HEK293 (cell line): ENCODE data around the gene GSPT1.
A peak's percentile ranks its signal among the peaks of the same experiment; 100 is the strongest.

ENCODE experiments used
- BCL11B ChIP-seq: fragments of 450-650 bp; formaldehyde crosslinking; IDR thresholded peaks from 2 replicates; pipeline ENCODE4 v1.5.1; 2016; ENCODE audit warnings: low read depth, missing biosample characterization, missing genetic modification characterization
- CTCF ChIP-seq: fragments of 450-650 bp; formaldehyde crosslinking; IDR thresholded peaks from 2 replicates; pipeline ENCODE4 v1.5.1; 2016; ENCODE audit warnings: missing biosample characterization, missing genetic modification characterization
- EGR2 ChIP-seq: fragments of 450-650 bp; formaldehyde crosslinking; IDR thresholded peaks from 2 replicates; pipeline ENCODE4 v1.5.1; 2016; ENCODE audit warnings: low read depth, missing biosample characterization, missing genetic modification characterization
- GFI1B ChIP-seq: fragments of 450-650 bp; formaldehyde crosslinking; IDR thresholded peaks from 2 replicates; pipeline ENCODE4 v1.5.1; 2016; ENCODE audit warnings: missing biosample characterization, missing genetic modification characterization
- GLI4 ChIP-seq: fragments of 450-650 bp; formaldehyde crosslinking; IDR thresholded peaks from 2 replicates; pipeline ENCODE4 v1.5.1; 2016; ENCODE audit warnings: missing biosample characterization, missing genetic modification characterization
- HOXA7 ChIP-seq: sonication (generic); formaldehyde crosslinking; IDR thresholded peaks from 2 replicates; pipeline ENCODE4 v1.8.1; 2022; ENCODE audit warnings: missing genetic modification reagents, borderline replicate concordance
- KLF17 ChIP-seq: fragments of 450-650 bp; formaldehyde crosslinking; IDR thresholded peaks from 2 replicates; pipeline ENCODE4 v1.5.1; 2016; ENCODE audit warnings: missing biosample characterization, missing genetic modification characterization
- OSR2 ChIP-seq: fragments of 450-650 bp; formaldehyde crosslinking; IDR thresholded peaks from 2 replicates; pipeline ENCODE4 v1.5.1; 2016; ENCODE audit warnings: missing biosample characterization, missing genetic modification characterization
- PBX3 ChIP-seq: sonication (generic); formaldehyde crosslinking; IDR thresholded peaks from 2 replicates; pipeline ENCODE4 v1.8.1; 2022; ENCODE audit warnings: mild to moderate bottlenecking, moderate library complexity, missing genetic modification reagents
- REST ChIP-seq: fragments of 450-650 bp; formaldehyde crosslinking; IDR thresholded peaks from 2 replicates; pipeline ENCODE4 v1.5.1; 2016; ENCODE audit warnings: missing biosample characterization, missing genetic modification characterization
- TCF7L2 ChIP-seq: IDR thresholded peaks from 2 replicates; pipeline ENCODE4 v1.6.1; 2011; ENCODE audit warnings: low read depth, mild to moderate bottlenecking, inconsistent platforms, low read length, moderate library complexity, borderline replicate concordance
- ZBTB20 ChIP-seq: fragments of 450-650 bp; formaldehyde crosslinking; IDR thresholded peaks from 2 replicates; pipeline ENCODE4 v1.5.1; 2016; ENCODE audit warnings: missing biosample characterization, missing genetic modification characterization
- ZNF112 ChIP-seq: fragments of 450-650 bp; formaldehyde crosslinking; IDR thresholded peaks from 2 replicates; pipeline ENCODE4 v1.5.0; 2017; ENCODE audit warnings: missing biosample characterization, missing genetic modification characterization
- ZNF114 ChIP-seq: fragments of 450-650 bp; formaldehyde crosslinking; IDR thresholded peaks from 2 replicates; pipeline ENCODE4 v1.5.0; 2017; ENCODE audit warnings: missing biosample characterization, missing genetic modification characterization
- ZNF157 ChIP-seq: fragments of 450-650 bp; formaldehyde crosslinking; IDR thresholded peaks from 2 replicates; pipeline ENCODE4 v1.5.1; 2016; ENCODE audit warnings: missing biosample characterization, missing genetic modification characterization
- ZNF169 ChIP-seq: fragments of 450-650 bp; formaldehyde crosslinking; IDR thresholded peaks from 2 replicates; pipeline ENCODE4 v1.5.1; 2016; ENCODE audit warnings: missing biosample characterization, missing genetic modification characterization
- ZNF211 ChIP-seq: fragments of 450-650 bp; formaldehyde crosslinking; IDR thresholded peaks from 2 replicates; pipeline ENCODE4 v1.5.1; 2016; ENCODE audit warnings: low read depth, missing biosample characterization, missing genetic modification characterization
- ZNF274 ChIP-seq, 2 experiments: fragments of 200-500 bp in 1 of 2; fragments of 450-650 bp in 1 of 2; sonication (Bioruptor generic) in 1 of 2; formaldehyde crosslinking in 1 of 2; IDR thresholded peaks; 2 replicates each; pipeline versions ENCODE4 v1.5.1 to v1.6.1; 2014 to 2016; ENCODE audit warnings: borderline replicate concordance in 1 of 2, inconsistent platforms in 1 of 2, low read length in 1 of 2, missing biosample characterization in 1 of 2, missing genetic modification characterization in 1 of 2
- ZNF362 ChIP-seq: fragments of 450-650 bp; formaldehyde crosslinking; IDR thresholded peaks from 2 replicates; pipeline ENCODE4 v1.5.1; 2016; ENCODE audit warnings: missing biosample characterization, missing genetic modification characterization
- ZNF366 ChIP-seq: fragments of 450-650 bp; formaldehyde crosslinking; conservative IDR thresholded peaks from 2 replicates; pipeline ENCODE4 v1.5.1; 2016; ENCODE audit warnings: missing biosample characterization, missing genetic modification characterization
- ZNF37A ChIP-seq: fragments of 450-650 bp; IDR thresholded peaks from 2 replicates; pipeline ENCODE4 v1.5.1; 2018; ENCODE audit warnings: missing biosample characterization, missing genetic modification characterization
- ZNF394 ChIP-seq: fragments of 450-650 bp; formaldehyde crosslinking; IDR thresholded peaks from 2 replicates; pipeline ENCODE4 v1.5.1; 2016; ENCODE audit warnings: missing biosample characterization, missing genetic modification characterization, mild to moderate bottlenecking, moderate library complexity, borderline replicate concordance
- ZNF426 ChIP-seq: fragments of 450-650 bp; formaldehyde crosslinking; IDR thresholded peaks from 2 replicates; pipeline ENCODE4 v1.5.1; 2017; ENCODE audit warnings: missing biosample characterization, missing genetic modification characterization, mild to moderate bottlenecking, inconsistent platforms, moderate library complexity
- ZNF48 ChIP-seq: fragments of 450-650 bp; formaldehyde crosslinking; IDR thresholded peaks from 2 replicates; pipeline ENCODE4 v1.5.1; 2016; ENCODE audit warnings: missing biosample characterization, missing genetic modification characterization
- ZNF548 ChIP-seq: fragments of 450-650 bp; formaldehyde crosslinking; IDR thresholded peaks from 2 replicates; pipeline ENCODE4 v1.5.1; 2016; ENCODE audit warnings: missing biosample characterization, missing genetic modification characterization
- ZNF571 ChIP-seq: fragments of 450-650 bp; formaldehyde crosslinking; IDR thresholded peaks from 2 replicates; pipeline ENCODE4 v1.5.0; 2017; ENCODE audit warnings: missing biosample characterization, missing genetic modification characterization
- ZNF580 ChIP-seq: fragments of 450-650 bp; formaldehyde crosslinking; IDR thresholded peaks from 2 replicates; pipeline ENCODE4 v1.5.1; 2016; ENCODE audit warnings: missing biosample characterization, missing genetic modification characterization
- ZNF623 ChIP-seq: fragments of 450-650 bp; formaldehyde crosslinking; IDR thresholded peaks from 2 replicates; pipeline ENCODE4 v1.5.1; 2016; ENCODE audit warnings: missing biosample characterization, missing genetic modification characterization
- ZNF701 ChIP-seq: fragments of 450-650 bp; formaldehyde crosslinking; IDR thresholded peaks from 2 replicates; pipeline ENCODE4 v1.5.1; 2016; ENCODE audit warnings: missing biosample characterization, missing genetic modification characterization

Gene GSPT1

GRCh38 chr16:11871193-11871592 lies 44.6 kb downstream of the GSPT1 start (continued):
- TF ChIP-seq ZNF362 (tag by site-specific recombination) (no peak), ZNF701 (tag by site-specific recombination) (no peak), HOXA7 (no peak), ZBTB20 (no peak), ZNF112 (tag by site-specific recombination) (no peak), ZNF623 (no peak), REST (tag by site-specific recombination) (no peak), ZNF157 (tag by site-specific recombination) (no peak), ZNF37A (tag by site-specific recombination) (no peak), BCL11B (tag by site-specific recombination) (no peak), ZNF426 (tag by site-specific recombination) (no peak), OSR2 (peak; percentile 99), PBX3 (CRISPR knock-in tag) (no peak), ZNF48 (no peak), KLF17 (no peak), CTCF (peak; percentile 59), ZNF274 (IDR thresholded peaks at IDR 0.05; ENCODE audit: low read length) (no peak), ZNF274 (tag by site-specific recombination; IDR thresholded peaks at IDR 0.05; ENCODE audit: borderline replicate concordance) (no peak), ZNF548 (tag by site-specific recombination) (no peak), GLI4 (tag by site-specific recombination) (no peak), ZNF114 (tag by site-specific recombination) (no peak), ZNF169 (tag by site-specific recombination) (no peak), ZNF580 (no peak), EGR2 (tag by site-specific recombination) (no peak), ZNF211 (tag by site-specific recombination) (no peak), ZNF571 (tag by site-specific recombination) (no peak), GFI1B (tag by site-specific recombination) (no peak; the same call in 1 of the 2 replicates), ZNF366 (tag by site-specific recombination) (no peak), ZNF394 (tag by site-specific recombination) (peak; percentile 58; the same call in 1 of the 2 replicates), TCF7L2 (no peak)
